Activated naive CD4-positive, alpha-beta T cell treated with anti-CD3 and anti-CD28 coated beads, Interleukin-2, amount 50 U/mL, for 16 hours (primary cell): Measurements from ENCODE around the gene VWA3B.
"Not testable (repeated sequence)": the region's sequence is repeated elsewhere in the genome, so short reads cannot be mapped to it uniquely, and the experiment has no call there.

ENCODE experiments used
- DNase-seq: peaks from one replicate; pipeline ENCODE4 v3.0.0-alpha.2; 2020

Gene VWA3B

DNA sequence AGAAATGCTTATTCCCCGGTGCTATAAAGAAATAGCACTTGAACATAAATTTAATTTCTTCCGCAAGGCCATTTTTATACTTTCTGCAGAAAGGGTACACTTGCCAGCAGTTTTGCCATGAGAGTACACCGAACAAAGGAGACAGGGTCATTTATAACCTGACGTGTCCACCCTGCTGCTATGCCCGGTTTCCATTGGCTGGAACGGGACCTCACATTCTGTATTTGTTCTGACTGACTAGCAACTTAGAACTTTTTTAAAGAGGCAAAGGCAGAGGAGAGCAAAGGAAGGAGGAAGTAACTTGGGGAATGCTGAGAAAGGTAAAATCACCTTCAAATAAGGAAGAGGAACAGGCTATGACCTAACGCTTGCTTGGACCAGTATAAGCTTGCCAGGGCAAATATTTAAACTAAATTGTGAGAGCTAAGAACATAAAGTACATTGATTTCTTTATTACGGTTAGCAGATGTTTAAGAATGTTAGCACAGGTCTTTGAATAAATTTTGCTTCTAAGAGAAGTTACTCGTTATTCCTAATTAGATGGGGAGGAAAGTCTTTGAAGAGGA is 220.2 kb downstream of the VWA3B start:
- not testable (repeated sequence) for DNase-seq

DNA sequence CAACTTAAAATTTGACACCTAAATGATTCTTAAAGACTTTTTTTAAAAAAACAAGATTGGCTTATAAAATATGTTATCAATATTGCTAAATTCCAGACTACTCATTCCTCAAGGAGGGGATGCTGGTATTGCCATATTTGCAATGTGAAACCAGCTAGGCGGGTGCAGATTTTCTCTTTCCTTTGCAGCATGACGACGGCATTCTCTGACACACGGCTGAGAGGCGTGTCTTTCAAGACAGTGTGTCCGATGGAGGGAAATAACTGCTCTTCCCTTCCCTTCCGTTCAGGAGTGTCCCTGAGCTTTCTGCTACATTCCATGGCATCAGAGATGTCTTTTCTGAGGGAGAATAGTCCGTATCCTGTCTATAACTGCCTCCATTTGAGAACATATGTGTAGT is 221.1 kb downstream of the VWA3B start:
- DNase-seq = no peak

DNA sequence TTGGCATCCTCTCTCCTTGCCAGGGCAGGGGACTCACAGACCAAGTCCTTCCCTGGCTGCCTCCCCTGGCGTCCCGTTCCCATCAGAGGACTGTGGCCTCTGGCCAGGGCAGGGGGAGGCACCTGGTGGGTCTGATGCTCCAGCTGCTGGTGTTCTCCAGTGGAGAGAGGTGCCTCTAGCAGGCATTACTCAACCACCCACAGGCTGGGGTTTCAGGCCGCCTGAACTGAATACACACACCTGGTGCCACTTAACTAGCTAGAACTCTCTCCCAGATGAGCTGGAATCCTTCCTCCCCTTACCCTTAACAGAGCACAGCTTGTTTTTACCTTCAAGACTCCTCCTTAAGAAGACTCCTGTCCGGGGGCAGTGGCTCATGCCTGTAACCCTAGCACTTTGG is 221.6 kb downstream of the VWA3B start:
- DNase-seq = no peak

DNA sequence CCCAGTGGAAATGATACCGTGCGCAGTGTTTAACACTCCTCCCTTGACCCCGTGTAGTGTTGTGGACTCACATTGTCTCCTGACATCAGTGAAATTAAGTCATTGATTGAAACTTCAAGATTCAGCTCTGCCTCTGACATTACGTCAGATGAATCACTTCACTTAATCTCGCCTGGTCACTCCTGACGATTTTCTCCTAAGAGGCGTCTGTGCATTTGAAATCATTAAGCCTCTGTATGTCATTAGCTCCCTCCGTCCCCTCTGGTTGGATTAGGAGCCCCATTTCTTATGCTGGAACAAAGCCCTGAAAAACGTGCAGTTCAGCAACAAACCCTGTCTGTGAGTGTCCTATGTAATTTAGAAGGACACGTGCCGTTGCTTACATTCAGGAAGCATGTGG is 222.6 kb downstream of the VWA3B start:
- DNase-seq = no peak

DNA sequence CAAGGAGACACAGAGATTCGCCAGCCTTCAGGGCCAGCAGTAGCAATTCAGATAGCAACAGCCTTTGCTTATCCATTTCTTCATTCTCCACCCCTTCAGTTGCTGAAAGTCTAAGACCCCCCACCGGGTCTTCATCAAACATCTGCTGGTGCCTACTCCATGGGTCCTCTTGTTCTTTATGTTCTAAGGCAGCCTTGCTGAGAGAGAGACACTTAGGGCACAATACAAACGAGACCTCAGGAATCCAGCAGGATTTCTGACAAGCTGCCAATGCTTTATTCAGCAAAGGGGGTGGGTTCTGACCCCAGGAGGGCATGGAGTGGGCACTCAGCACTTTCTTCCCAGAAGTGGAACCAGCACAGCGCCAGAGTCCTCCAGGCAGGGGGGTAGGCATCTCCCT is 223.0 kb downstream of the VWA3B start:
- no peak for DNase-seq

DNA sequence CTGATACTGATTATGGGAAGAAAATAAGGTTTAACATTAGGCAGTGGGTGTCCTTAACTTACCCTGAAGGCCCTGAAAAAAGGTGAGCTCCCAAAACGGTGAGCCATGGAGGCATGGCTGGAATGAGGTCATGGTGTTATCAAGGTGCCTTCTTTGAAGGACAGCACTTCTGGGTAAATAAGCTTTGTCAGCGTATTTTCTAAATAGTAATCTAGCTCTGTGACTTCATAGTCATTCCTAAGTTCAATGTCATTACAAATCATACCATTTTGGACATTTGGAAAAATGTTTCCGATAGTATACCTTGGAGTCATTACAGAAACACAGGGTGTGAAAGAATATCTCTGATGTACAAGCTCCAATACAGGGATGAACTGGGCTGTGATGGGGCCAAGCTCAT is 224.1 kb downstream of the VWA3B start:
- no peak for DNase-seq

DNA sequence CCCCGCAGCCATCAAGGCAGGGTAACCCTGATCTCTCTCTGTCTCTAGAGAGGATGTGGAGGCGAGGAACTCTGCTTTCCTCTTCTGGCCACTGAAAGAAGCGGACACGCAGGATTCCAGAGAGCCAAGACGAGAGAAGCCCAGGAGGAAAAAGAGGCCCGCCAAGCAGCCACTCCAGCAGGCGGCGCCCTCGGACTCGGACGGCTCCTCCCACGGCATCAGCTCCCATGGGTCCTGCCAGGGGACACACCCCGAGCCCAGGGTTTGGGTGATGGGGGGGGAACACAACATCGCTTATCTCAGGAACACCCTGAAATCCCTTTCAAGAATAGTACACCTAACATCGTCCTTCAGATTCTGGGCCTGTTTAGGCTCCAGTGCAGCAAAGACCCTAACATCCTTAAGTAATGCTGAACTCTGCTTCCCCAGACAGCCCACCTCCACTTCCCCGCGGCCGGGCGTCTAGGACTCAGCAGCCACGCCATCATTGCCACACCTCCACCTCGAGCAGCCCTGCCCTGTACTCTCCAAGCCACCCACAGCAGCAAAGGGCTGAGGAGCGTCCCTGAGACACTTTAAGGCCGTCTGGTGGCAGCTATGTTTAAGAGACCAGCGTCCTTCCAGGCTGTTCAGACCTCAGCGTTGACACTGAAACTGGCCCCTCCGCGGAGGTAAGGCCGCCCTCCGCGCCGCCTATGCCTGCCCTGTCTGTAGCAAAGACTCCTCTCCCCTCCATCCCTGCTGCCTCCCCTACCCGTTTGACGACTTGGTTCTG is 225.0 kb downstream of the VWA3B start:
- no peak for DNase-seq

DNA sequence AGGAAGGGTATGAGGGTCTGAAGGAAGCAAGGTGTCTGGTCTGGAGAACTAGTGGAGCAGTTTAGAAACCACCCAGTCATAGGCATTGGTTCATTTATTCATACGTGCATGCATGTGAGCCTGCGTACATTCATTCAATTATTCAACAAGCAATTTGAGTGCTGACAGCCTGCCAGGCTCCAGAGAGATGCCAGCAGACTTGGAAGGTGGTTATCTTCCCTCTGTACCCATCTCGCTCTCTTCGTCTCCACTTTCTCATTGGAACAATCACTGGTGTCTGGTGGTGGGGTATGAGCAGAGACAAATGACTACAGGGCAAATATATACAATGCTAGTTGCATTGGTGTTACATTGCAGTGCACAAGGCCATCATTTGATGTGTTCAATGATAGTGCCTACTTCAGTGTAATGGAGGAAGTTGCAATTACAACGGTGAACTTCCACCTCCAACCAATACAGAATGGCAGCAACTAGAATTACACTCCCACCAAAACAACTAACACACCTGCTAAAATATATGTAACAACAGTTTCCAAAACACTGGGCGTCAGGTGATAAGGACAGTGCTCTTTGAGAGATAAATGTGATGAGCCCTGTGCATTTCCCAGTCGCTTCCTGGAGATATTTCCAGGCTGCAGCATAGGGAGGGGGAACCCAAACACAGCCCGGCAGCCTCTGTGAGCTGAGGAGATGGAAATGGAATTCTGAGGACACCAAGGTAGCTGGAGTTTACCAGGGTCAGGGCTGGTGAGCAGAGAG is 226.7 kb downstream of the VWA3B start:
- DNase-seq = no peak

DNA sequence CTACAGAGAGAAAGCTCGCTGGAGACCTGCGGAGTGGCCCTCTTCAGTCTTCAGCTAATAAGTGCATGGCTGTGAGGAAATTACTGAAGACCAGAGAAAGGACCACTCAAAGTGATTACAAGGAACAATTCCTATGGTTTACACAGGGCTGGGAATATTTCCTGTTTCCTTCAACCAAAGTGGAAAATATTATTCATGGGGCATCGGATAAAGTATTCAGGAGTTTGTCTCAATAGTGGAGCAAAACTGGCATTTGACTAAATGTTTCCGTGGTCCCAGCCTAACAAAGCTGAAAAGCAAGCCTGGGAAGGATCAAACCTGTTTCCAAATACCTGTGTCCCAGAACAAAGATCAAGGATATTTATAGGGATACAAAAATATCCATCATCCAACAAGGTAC is 227.3 kb downstream of the VWA3B start:
- no peak for DNase-seq

DNA sequence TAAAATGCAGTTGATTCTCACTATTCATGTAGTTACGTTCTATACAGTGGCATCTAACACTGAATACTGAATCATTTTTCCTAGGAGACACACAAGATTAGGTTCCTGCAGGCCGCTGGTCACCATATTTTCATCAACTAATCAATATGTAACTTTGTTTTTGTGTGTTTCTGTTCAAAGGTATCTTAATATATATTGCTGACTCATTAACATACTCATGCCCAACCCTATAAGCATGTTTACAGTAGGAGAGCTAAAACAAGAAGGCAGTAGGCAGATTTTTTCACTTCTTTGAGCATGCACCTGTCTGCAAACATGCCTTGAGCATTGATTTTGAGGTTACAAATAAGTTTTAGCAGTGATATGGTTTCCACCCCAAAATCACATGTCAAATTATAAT is 229.0 kb downstream of the VWA3B start:
- DNase-seq = no peak

DNA sequence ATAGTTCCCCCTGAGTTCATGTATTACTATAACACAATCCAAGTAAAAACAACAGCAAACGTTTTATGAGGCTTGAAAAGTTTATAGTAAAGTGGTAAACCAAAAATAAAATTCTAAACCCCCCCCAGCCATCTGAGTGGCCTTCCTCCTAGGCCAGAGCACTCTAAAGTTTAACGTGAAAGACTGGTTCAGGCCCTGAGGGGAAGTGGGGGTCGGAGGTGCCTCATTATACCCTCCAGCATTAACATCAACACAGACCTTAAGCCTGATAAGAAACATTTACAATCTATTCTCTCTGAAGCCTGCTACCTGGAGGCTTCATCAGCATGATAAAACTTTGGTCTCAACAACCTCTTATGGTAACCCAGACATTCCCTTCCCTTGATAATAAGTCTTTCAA is 230.2 kb downstream of the VWA3B start:
- DNase-seq = no peak

DNA sequence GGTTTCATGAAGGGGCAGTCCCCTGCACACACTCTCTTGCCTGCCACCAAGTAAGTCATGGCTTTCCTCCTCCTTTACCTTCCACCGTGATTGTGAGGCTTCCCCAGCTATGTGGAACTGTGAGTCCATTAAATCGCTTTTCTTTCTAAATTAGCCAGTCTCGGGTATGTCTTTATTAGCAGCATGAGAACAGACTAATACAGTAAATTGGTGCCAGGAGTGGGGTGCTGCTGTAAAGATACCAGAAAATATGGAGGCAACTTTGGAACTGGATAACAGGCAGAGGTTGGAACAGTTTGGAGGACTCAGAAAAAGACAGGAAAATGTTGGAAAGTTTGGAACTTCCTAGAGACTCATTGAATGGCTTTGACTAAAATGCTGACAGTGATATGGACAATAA is 233.2 kb downstream of the VWA3B start:
- DNase-seq = not testable (repeated sequence)

DNA sequence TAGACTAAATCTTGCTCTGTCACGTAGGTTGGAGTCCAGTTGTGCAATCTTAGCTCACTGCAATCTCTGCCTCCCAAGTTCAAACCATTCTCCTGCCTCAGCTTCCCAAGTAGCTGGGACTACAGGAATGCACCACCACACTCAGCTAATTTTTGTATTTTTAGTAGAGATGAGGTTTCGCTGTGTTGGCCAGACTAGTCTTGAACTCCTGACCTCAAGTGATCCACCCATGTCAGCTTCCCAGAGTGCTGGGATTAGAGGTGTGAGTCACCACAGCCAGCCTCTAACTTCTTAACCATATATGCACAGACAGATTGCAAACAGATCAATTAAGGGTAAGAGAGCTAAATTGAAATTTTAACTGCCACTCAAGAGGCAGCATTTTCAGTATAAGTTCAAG is 237.2 kb downstream of the VWA3B start:
- DNase-seq = no peak

DNA sequence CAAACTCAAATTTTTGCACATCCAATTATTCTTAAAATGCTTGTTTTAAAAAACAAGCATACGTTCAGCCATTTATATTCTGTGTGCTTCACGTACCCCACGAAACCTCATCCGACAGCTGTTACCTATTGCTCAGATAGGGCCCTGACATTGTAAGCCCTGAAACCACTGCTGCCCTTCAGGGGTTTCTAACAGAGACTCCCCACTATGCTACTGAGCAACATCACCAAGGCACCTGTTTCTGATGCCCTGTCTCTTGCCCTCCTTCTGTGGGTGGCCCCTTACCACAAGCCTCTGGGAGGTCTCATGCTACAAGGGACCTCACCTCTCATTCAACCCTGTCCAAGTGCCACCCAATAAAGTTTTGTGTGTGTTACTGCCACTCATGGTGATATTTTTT is 240.8 kb downstream of the VWA3B start:
- no peak for DNase-seq

DNA sequence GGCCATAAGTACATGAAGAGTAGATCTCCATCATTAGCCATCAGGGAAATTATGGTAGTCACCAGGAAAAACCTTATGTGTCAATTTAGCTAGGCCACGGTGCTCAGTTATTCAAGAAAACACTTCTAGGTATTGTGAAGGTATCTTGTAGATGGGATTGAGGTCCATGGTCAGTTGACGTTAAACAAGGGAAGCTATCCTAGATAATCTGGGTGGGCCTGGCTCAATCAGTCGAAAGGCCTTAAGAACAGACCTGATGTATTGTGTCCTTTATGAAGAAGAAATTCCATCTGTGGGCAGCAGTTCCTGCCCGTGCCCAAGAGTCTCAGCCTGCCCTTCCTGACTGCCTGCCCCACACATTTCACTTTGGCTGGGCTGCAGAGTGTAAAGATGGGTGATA is 242.6 kb downstream of the VWA3B start:
- DNase-seq = no peak

DNA sequence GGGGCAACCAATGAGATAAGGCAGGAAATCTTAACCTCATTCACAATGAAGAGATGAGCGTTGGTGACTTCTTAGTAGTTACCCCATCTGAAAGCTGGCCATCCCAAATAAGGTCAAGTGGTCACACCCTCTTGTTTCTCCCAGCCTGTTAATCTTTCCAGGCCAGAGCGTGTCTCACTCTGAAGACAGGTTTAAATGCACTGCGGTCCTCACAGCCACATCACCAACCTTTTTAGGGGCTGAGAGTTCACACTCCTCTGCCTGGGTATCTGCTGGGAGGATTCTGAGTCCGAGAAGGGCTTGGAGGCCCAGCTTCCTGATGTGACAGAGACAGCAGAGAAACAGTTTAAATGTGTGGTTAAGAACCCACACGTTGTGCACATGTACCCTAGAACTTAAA is 246.0 kb downstream of the VWA3B start:
- DNase-seq = no peak

DNA sequence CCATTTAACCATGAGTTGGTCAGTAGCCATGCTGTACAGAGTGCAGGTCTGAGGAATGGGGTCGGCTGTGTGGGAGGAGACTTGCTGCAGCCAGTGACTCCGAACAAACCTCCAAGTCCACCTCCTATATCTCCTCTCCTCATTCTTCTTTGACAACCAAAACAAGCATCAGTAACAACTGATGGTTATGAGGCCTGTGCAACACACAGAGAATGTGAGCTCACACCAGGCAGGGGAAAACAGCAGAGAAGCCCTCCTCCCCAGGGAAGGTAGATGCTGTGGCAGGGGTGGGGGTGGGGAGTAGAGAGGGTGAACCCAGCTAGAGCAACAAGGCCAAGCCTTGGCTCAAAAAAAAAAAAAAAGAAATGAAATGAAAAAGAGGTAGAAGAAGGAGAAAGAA is 247.0 kb downstream of the VWA3B start:
- no peak for DNase-seq

DNA sequence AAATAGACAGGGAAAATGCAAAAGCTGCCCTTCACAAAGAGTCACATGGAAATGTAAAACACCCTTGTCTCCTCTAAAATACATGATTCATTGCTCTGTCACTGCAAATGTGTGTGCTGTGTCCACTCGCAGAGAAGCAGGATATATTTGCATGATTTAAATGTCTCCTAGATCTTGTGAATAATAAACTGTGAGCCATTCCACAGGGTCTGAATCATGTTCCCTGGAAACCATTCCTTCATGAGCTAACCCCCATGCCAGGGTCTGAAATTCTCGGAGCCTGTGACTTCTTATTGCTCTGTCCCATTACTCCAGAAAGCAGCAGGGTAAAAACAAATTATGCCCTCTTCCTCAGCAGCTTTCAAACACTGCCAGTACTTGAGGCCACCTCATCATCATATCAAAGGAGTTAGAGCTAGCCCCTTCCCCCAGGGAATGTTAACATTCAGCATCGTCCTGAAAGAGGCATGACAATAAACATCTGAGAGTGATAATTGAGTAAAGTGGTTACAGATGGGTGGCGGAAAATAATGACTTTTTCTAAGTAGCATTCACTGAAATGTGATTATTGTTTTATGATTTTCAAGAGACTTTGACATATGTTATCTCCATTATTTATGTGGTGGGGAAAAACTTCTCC is 247.6 kb downstream of the VWA3B start:
- no peak for DNase-seq

DNA sequence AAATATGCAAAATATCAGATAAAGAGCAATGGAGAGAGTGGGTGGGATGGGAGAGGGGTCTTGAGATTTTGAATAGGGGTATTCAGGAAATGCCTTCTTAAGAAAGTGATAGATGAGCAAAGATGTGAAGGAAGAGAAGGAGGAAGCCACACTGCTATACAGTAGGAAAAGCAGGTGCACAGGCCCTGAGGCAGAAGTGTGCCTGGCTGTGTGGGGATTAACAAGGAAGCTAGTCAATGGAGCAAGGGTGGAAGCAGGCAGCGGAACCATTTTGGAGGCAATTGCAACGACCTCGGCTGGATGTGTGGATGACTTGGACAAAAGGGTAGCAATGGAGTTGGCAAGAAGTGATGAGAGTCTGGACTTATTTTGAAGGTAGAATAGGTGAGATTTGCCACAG is 248.3 kb downstream of the VWA3B start:
- DNase-seq = no peak

DNA sequence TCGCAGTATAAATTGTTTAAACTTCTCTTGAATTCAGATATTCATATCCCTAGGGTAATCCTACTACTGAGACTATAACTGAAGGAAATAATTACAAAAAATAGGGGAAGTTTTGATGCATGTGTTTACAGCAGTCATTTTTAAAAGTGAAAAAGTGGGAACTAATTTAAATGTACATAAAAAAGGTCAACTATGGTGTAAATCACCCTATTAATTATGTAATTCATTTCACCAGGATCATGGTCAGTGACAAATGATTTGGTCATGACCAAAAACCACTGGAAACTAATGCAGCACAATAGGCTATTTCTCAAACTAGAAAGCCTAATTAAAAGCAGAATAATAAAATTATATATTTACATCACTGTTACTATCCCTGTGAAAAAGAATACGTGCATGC is 254.3 kb downstream of the VWA3B start:
- DNase-seq = no peak

DNA sequence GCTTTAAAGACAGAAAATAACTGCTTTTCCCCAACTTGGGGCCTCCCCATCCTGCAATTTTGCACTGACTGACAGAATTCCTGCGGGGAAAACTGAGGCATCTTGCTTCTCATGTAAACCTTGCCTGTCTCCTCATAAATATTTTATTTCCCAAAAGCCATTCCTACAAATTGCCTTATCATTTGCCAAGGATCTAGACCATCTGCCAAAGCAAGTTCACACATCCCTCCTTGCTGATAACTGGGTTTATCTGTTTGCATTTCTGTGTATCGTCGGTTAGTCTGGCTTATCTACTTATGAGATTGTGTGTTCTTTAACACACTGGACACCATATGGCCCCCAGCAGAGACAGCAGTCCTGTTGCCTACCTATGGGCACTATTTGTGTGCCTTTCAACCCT is 256.3 kb downstream of the VWA3B start:
- DNase-seq = no peak

DNA sequence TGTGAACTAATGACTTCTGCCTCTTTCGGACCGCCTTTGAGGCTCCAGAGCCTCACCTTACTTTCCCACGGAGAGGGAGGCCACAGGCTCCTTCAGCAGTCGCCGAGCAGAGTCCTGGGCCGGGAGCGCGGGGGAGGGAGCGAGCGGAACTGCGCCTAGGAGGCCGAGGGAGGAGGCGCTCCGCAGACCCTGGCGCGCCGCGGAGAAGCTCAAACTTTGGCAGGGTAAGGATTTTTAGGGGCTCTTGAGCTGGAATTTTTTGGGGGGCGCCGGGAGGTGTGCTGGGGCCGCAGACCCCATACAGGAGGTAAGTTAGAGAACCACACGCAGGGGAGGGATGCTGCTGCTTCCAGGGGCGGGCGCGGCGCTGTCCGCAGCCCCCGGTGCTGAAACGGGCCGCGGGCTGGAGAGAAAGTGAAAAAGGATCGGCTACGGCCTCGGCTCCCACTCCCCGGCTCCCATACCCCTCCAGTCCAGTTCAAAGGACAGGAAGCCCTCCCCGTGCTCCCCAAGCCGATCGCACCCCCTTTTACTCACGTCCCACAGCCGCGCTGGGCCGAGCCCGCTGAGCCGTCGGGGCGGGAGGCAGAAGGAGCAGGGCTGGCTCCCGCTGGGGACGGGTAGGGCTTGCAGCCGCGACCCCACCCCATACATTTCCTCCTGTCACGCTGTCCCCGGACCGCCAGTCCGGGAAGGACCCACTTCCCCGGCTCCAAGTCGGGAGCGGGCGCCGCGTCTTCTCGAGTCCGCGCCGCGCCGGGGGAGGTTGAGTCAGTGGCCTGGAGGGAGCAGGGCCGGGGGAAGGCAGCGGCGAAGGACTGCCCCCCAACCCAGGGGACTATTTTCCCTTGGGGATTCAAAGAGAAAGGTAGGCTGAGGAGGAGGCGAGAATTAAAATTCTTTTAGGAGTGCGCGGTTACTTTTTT is 259.6 kb downstream of the VWA3B start, which contains the start of gene CNGA3:
CNGA3 (plus strand) TSS at position 146 of the 926 bp plus-strand sequence. CDS start 23,520 bp downstream, outside the sequence.
- peak; percentile 26 for DNase-seq
